DMS153 treated with DMSO at 0.1 percent for 48 hours (cell line): ENCODE data around the gene CCL2.

ENCODE experiments used
- DNase-seq: peaks from one replicate; lab custom pipeline; 2025; ENCODE audit not compliant: unreplicated experiment; lab: John Stamatoyannopoulos, UW

Gene CCL2

DNA sequence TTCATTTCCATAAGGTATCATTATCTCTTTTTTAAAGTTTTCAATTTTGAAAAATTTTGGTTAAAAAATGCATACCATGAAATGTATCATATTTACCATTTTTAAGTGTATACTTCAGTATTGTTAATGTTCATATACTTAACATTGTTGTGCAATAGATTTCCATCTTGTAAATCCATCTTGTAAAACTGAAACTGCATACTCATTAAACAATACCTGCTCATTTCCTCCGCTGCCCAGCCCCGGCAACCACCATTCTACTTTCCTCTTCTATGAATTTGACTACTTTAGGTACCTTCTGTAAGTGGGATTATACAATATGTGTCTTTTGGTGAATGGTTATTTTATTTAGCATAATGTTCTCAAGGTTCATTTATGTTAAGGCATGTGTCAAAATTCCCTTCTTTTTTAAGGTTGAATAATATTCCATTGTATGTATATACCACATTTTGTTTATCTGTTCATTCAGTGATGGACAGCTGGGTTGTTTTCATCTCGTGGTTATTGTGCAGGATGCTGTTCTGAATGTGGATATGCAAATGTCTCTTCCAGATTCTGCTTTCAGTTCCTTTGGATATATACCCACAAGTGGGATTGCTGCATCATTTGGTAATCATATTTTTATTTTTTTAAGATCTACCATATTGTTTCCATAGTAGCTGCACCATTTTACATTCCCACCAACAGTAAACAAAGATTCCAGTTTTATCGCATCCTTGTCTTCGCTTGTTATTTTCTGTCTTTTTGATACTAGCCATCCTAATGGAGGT lies 6.7 kb downstream of the CCL2 start:
- no peak for DNase-seq

DNA sequence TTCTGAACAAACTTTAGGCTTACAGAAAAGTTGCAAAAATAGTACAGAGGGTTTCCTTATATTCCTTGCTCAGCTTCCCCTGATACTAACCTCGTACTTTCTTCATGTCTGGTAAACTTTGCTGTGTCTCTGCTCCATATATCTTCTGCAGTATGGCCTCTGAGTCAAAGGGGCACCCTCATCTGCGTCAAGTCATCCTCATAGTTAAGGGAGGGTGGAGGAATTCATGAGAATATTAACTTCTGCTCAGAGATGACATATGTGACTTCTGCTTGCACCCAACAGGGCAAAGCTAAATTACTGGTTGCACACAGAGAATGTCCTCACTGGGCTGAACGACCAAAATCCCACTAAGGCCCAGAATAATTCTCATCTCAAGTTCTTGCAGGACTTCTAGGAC lies 10.6 kb downstream of the CCL2 start:
- no peak for DNase-seq

DNA sequence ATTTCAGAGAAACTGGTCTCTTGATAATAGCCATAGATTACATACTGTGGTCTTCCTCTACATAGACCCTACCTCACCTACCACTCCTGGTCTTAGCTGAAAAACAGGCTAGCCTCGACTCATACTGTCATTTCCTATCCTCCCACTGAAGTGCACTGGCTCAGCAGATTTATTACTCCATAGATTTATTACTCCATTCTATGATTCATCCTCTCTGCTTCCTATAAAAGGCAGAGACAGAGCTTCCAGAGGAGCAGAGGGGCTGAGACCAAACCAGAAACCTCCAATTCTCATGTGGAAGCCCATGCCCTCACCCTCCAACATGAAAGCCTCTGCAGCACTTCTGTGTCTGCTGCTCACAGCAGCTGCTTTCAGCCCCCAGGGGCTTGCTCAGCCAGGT lies 14.9 kb downstream of the CCL2 start, which contains the start of gene CCL7:
CCL7 (plus strand) TSS at position 253 of the 400 bp plus-strand sequence; CDS start at position 323, 70 bp downstream.
- no peak for DNase-seq

DNA sequence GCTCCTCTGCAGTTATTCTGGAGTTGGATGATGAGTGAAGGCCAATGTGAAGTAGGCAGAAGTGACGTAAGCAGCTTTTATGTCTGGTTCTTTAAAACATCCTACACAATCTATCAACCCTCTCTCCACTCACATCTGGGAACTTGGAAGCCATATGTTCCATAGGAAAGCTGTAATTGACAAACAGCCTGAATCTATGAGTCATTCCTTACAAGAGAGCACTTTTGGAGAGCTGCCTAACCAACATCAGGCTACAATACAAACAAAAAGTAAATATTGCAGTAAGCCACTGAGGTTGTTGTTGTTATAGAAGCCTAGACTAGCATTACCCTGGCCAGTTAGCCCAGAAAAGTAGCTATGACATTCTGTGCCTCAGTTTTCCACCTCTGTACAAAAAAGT lies 20.8 kb downstream of the CCL2 start:
- peak; percentile 44 for DNase-seq

DNA sequence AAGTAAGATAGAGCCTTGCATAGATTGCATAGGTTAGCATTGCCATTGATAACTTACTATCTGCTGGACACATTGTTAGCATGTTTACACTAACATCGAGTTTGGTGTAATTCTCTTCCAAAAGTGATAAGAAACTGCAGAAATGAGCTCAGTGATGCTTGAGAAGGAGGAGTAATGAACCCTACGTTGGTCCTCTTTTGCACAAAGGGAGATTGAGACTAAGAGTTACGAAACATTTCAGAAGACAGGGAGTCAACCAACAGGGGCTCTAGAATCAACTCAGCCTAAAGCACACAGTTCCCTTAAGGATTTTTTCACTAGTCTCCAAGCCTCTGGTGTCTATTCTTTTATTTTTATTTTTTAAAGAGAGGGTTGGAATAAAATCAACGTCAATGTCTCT lies 21.7 kb downstream of the CCL2 start:
- no peak for DNase-seq

DNA sequence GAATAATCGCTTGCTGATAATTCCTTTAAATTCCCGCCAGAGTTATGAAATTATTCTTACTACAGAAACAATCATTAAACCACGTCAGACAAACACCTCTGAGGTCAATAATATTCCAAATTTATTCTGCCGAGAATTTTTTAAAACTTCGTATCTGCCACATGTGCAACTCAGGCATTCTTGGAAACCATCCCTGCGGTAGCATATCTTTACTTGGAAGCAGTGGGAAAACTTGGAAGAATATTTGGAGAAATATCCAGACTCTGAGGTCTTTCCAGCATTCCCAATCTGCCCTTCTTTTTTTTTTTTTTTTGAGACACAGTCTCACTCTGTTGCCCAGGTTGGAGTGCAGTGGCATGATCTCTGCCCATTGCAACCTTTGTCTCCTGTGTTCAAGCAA lies 28.5 kb downstream of the CCL2 start:
- no peak for DNase-seq

DNA sequence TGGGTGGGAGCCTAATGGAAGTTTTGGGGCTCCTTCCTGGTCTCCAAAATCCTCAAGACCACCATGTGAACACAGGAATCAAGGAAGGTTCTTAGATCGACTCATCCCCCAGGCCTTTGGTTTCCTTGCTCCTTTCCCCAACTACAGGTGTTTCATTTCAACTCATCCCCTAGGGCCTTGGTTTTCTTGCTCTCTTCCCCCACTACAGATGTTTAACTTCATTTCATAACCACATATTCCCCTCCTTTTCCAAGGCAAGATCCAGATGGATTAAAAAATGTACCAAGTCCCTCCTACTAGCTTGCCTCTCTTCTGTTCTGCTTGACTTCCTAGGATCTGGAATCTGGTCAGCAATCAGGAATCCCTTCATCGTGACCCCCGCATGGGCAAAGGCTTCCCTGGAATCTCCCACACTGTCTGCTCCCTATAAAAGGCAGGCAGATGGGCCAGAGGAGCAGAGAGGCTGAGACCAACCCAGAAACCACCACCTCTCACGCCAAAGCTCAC lies 30.3 kb downstream of the CCL2 start, which contains the start of gene CCL11:
CCL11 (plus strand) TSS at position 457 of the 507 bp plus-strand sequence. CDS start 67 bp downstream, outside the sequence.
- DNase-seq, result no peak

DNA sequence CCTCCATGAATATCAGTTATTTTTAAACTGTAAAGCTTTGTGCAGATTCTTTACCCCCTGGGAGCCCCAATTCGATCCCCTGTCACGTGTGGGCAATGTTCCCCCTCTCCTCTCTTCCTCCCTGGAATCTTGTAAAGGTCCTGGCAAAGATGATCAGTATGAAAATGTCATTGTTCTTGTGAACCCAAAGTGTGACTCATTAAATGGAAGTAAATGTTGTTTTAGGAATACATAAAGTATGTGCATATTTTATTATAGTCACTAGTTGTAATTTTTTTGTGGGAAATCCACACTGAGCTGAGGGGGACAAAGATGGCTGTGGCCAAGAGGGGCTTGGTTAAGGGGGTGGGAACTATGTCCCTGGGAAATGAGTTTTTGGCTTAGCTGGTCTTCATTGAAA lies 32.8 kb downstream of the CCL2 start:
- no peak for DNase-seq

DNA sequence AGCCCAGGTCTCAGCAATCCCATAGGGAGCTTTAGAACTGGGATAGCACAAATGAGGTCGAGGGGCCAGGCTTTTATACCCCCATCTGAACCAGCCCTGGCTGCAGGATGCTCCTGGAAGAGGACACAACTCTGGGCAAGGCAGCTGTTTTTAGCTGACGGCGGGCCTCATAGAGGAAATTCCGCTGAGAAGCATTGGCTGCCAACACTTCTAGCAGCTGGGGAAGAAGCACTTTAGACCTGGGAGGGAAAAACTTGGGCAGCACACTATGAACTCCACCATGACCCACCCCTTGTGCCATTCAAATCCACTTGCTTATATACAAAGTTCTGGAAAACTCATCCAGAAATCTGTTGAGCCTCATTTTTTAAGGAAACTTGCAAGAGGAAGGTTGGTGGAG lies 35.5 kb downstream of the CCL2 start:
- no peak for DNase-seq

DNA sequence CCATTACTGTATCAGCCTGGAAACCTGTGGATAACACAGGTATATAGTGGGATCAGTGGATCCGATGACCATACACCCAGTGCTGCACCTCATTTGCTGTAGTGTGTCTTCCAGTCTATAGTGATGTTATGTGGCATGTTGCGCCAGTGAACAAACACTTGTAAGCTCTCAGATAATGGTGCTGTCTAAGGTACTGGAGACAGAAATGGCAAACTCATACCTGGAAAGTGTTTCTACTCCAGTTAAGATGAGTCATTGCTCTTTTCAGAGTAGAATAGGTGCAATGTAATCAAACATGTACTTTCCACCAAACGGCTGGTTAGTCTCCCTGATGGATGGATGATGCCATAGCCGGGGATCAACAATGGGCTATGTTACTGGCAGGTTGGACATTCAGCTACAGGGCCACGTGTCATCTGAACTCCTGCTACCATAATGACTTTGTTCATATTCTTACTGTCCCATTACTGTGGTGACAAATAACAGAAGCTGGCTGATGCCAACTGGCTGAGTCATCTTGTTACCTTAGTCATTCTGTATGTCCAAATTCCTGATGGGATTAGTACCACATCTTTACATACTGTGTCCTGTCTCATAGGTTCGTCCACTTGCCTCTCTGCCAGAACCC lies 36.8 kb downstream of the CCL2 start:
- DNase-seq, result peak; percentile 18

DNA sequence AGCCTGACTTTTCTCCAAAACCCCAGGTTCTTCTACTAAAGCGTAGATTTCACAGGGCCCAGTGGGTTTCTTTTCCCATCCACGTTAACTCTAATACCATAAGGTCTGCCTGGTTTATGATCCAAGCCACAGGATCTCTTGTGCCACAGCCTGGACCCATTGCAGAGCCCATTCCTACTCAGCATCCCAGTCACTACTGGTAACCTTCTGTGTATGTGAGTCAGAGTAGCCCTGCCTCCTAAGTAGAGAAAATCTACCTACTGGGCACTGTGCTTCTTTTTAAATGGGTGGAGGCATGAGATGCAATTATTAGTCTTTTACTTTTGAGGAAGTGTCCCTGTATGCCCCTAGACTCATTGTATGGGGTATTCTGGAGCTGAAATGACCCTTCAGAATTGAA lies 43.9 kb downstream of the CCL2 start:
- no peak for DNase-seq

DNA sequence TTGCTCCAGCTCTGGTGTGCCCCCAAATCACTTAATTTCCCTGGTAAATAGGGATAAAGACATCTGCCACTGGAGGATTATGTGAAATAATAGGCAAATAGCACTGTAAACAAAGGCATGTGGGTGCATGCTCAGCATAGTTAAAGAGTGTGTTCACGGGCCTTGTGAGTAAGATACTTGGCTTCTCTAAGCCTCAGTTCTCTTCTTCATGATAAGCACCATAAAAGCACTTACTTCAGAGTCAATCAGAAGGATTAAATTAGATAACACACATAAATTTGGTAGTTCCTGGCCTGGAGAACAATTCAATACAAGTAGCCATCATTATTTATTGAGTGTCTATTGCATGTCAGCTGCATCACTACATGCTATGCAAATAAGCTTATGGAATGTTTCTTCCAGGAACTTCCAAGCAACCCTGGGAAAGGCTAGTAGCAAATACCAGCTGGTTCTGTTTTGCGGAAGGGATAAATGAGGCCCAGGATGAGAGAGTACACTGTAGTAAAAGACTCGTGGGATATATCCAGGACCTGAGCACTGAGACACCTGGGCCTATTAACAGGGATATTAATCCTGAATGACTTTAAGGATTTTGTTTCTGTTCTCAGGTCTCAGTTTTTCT lies 45.0 kb downstream of the CCL2 start:
- peak; percentile 19 for DNase-seq

DNA sequence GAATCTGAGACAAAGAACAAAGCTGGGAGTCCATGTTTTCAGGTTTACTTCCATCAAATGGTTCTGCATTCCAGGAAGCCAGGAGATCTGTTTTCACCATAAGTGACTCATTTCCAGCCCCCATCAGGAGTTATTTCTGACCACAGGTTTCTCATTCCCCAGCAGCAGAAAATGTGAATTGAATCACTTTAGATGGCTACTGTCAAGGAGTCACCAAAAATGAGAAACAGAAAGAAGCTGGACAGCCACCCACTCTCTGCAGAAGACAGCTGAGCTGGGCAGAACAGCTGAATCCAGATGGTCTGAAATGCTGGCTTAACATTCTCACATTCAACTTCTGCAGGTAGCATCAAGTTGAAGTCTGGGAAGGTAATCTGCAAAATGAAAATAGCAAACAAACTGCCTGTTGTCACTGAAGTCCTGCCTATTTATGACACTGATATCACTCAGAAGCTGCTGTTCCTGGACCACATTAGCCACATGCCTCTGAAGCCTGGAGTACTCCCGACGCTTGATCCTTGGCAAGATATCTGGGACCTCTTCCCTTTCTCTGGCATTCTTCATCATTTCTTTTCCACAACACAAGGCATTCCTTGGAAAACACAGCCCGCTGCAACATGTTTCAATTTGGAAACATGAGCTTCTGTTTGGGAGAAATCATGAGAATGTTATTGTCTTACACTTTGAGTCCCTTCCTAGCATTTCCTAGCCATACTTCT lies 45.7 kb downstream of the CCL2 start:
- no peak for DNase-seq

DNA sequence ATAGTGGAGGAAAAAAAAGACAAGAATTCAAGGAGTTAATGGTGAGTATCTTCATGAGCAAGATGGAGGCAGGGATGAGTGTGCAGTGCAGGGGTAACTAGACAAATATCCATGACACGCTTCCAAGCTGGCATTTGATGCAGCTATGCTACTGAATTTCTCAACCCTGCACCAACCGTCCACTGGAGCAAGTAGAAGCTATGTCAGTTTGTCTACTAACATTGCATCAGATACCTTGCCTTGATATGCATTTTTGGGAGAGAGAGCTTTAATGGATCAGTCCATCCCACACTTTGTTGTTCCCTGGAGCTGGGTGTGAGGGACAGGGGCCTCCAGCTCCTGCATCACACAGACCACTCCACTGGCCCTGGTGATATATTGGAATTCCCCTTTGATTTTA lies 46.9 kb downstream of the CCL2 start:
- no peak for DNase-seq

DNA sequence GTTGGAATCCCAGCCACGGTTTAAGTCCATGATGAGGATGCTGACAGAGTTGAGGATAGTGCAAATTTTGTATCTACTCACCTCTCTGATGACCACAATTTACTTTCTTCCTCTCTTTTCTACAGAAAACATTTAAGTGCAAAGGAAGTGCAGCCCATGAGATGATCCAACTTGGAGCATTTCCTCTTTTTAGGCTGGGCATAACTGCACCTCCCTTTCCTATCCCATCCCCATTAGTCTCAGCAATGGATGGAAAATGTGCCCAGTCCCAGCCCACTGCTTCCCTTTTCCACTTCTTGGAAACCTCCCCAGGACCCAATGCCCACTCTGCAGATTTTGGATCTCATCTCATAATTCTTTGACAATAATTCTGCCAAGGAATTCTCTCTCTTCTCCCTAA lies 47.6 kb downstream of the CCL2 start:
- no peak for DNase-seq

DNA sequence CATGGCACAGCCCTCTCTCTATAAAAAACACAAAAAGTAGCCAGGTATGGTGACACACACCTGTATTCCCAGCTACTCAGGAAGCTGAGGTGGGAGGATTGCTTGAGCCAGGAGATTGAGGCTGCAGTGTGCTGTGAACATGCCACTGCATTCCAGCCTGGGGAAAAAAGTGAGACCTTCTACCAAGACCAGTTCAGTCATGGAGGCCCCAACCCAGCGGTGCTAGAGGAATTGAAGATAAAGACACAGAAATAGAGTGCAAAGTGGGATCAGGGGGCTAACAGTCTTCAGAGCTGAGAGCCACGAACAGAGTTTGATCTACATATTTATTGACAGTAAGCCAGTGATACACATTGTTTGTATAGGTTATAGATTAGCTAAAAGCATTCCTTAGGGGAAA lies 48.5 kb downstream of the CCL2 start:
- no peak for DNase-seq

DNA sequence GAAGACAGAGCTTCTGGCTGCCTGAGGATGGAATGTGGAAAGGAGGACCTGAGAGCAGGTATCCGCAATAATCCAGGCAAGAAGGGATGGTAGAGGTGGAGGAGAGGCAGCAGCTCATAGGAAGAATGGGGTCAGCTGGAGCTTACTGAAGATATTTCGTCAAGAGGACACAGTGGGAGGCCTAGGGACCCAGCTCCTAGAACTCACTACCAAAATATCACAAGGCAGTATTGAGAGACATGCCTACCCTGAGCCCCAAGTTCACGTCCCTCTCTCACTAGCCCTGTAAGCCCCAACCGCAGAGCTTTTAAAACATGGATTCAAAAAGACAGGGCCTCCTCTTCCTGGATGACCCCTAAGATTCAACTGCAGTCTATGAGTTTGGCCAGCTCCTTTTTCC lies 50.0 kb downstream of the CCL2 start:
- no peak for DNase-seq

DNA sequence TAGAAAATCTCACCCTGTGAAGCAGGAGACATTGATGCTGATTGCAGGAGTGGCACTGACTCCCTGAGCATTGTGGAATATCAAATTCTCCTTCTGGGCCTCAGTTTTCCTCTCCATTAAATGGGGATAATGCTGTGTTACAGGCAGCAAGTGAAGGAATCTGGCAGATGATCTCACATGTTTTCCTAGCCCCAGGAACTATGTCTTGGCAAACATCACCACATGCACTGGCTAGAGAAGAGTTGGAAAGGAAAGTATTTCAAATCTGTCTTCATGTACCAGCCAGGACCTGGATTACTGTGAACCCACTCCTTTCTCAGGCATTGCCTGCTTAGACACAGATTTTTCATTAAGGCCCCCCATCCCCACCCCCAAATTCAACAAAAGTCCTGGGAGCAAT lies 50.5 kb downstream of the CCL2 start:
- DNase-seq, result no peak

DNA sequence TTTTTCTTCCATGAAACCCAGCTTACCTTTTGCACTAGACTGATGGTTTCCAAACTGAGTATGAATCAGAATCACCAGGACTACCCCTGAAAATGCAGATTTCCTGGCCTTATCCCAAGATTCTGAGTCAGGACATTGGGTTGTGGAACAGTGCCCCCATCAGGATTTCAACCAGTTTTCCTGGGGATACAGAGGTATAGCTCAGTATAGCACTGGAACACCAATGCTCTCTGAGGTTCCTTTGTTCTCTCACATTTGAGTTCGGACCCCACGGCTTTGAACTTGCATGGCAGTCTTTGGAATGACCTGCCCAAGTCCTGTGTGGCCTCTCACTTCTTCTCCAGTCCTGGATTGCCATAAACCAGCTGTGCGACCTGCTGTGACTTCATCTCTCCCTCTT lies 51.4 kb downstream of the CCL2 start:
- DNase-seq, result peak; percentile 13
